ENCODE results near the gene RASL10A.

GRCh38 chr22:29317827-29318454, 2.4 kb upstream of the RASL10A start:
- TF ChIP-seq EZH2phosphoT487 (IDR thresholded peaks at IDR 0.05; ENCODE audit: insufficient read depth, low read depth) (no peak), EZH2 (IDR thresholded peaks at IDR 0.05; ENCODE audit: insufficient read depth, poor library complexity, severe bottlenecking) (no peak)

Measured in GM23248 (cell line).